Vagina (tissue), 2 donors: ENCODE measurements around the gene BLM. TPM values are rescaled to one million over a fixed set of nuclear protein-coding genes. Genes with fewer than 3 reads are reported as not detected.

ENCODE experiments used
- DNase-seq, 2 donors: peaks; one replicate each; pipeline ENCODE4 v3.0.0-alpha.2; 2017; ENCODE audit errors: extremely low spot score in 2 of 2
- H3K27ac ChIP-seq: fragments of 200-600 bp; sonication (generic); one replicate; pipeline ENCODE4 v1.5.1; 2019
- H3K27me3 ChIP-seq: fragments of 200-600 bp; sonication (generic); one replicate; pipeline ENCODE4 v1.5.1; 2019
- H3K36me3 ChIP-seq, 2 donors: fragments of 200-600 bp; sonication (generic); one replicate each; pipeline ENCODE4 v1.5.1; 2017 to 2019
- H3K4me1 ChIP-seq: fragments of 200-600 bp; sonication (generic); one replicate; pipeline ENCODE4 v1.5.1; 2019
- H3K4me3 ChIP-seq, 2 donors: fragments of 200-600 bp; sonication (generic); 1 replicate in 1 of 2; 2 replicates in 1 of 2; pipeline ENCODE4 v1.5.1; 2016 to 2019
- H3K9me3 ChIP-seq: fragments of 200-600 bp; sonication (generic); one replicate; pipeline ENCODE4 v1.5.1; 2019
- POLR2A ChIP-seq, 2 donors: fragments of 450-650 bp; IDR thresholded peaks; one replicate each; pipeline ENCODE4 v1.6.1; 2017; ENCODE audit warnings: antibody characterized with exemption in 2 of 2, mild to moderate bottlenecking in 2 of 2, moderate library complexity in 2 of 2
- POLR2AphosphoS5 ChIP-seq, 2 donors: sonication (generic); formaldehyde crosslinking; IDR thresholded peaks; one replicate each; pipeline ENCODE4 v1.9.0; 2017; ENCODE audit warnings: antibody characterized with exemption in 2 of 2, mild to moderate bottlenecking in 2 of 2, low read depth in 1 of 2; ENCODE audit not compliant: insufficient read depth in 1 of 2
- intact Hi-C: fragments of 100-400 bp; cut with DNase I; formaldehyde crosslinking; loops from one replicate; pipeline ENCODE4 v1.15.1; 2023
- total RNA-seq: library from RNA; depleted of rRNA; stranded (reverse); fragments of >200 nt; gene quantifications from one replicate; pipeline ENCODE4 v1.2.3, GENCODE V29; 2016
- TF ChIP-seq, protein P1 (sequence below), 3 experiments: fragments of 450-650 bp in 2 of 3; fragments of 200-600 bp in 1 of 3; sonication (generic) in 1 of 3; IDR thresholded peaks; one replicate each; pipeline ENCODE4 v1.5.1; 2017 to 2019; ENCODE audit warnings: antibody characterized with exemption in 3 of 3, mild to moderate bottlenecking in 2 of 3, moderate library complexity in 2 of 3

Gene BLM
- total RNA-seq, 1 donor from 2014 or later, result 1.7 TPM

DNA sequence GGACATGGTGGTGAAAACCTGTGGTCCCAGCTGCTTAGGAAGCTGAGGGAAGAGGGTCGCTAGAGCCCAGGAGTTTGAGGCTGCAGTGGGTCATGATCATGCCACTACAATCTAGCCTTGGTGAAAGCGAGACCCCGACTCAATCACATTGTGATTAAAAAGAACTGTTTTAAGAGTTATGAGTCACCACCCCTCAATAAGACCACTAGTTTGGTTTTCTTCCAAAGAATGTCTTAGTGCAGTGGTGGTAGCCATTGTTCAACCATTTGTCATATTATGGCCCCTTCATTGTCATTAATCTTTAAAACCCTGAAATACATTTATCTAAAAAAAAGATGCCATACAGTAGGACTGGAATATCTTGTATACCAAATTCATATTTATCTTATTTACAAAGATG lies 48.8 kb downstream of the BLM start:
- Histone ChIP-seq H3K36me3 (no peaks in the 10 kb centered on the region), H3K27ac (no peak overlapping the region), H3K27me3 (no peaks in the 10 kb centered on the region), H3K4me3 (no peak overlapping the region), H3K4me1 (peaks cover 5% of the 10 kb centered on the region), H3K9me3 (no peaks in the 10 kb centered on the region)
- TF ChIP-seq POLR2A (IDR thresholded peaks at IDR 0.05), result no peak
- TF ChIP-seq POLR2AphosphoS5 (IDR thresholded peaks at IDR 0.05; ENCODE audit: insufficient read depth in 1 of 2, low read depth in 1 of 2), result no peak
- TF ChIP-seq, protein P1, sequence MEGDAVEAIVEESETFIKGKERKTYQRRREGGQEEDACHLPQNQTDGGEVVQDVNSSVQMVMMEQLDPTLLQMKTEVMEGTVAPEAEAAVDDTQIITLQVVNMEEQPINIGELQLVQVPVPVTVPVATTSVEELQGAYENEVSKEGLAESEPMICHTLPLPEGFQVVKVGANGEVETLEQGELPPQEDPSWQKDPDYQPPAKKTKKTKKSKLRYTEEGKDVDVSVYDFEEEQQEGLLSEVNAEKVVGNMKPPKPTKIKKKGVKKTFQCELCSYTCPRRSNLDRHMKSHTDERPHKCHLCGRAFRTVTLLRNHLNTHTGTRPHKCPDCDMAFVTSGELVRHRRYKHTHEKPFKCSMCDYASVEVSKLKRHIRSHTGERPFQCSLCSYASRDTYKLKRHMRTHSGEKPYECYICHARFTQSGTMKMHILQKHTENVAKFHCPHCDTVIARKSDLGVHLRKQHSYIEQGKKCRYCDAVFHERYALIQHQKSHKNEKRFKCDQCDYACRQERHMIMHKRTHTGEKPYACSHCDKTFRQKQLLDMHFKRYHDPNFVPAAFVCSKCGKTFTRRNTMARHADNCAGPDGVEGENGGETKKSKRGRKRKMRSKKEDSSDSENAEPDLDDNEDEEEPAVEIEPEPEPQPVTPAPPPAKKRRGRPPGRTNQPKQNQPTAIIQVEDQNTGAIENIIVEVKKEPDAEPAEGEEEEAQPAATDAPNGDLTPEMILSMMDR (IDR thresholded peaks at IDR 0.05), result no peak
- DNase-seq, result no peak
- intact Hi-C loops, result no loop called here

DNA sequence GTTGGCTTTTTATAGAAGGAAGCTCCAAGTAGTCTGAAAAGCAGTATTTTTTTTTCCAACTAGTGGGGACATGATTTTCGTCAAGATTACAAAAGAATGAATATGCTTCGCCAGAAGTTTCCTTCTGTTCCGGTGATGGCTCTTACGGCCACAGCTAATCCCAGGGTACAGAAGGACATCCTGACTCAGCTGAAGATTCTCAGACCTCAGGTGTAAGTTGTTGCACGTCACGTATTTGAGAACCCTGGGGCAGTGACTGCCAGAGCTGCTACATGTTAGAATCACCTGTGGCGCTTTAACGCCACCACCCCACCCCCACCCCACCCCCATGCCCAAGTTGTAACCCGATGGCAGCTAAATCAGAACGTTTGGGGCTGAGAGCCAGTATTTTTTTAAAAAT lies 52.2 kb downstream of the BLM start:
- no peak overlapping the region for H3K4me3 ChIP-seq
- no peaks in the 10 kb centered on the region for H3K27me3 ChIP-seq
- no peak for DNase-seq

DNA sequence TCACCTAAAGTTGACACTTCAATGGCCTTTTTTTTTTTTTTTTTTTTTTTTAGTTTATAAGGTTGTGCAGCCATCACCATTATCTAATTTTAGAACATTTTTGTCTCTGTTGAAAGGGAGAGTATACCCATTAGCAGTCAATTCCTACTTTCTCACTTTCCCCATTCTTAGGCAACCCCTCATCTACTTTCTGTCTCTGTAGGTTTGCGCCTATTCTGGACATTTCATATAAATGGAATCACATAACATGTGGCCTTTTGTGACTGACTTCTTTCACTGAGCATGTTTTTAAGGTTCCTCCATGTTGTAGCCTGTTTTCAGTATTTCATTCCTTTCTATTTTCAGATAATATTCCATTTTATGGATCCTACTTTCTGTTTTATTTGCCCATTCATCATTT lies 56.3 kb downstream of the BLM start:
- intact Hi-C loops, result no loop called here
- no peak overlapping the region for H3K27ac ChIP-seq
- no peaks in the 10 kb centered on the region for H3K27me3 ChIP-seq
- no peak overlapping the region for H3K4me3 ChIP-seq
- TF ChIP-seq, protein P1 (IDR thresholded peaks at IDR 0.05), result no peak
- TF ChIP-seq POLR2AphosphoS5 (IDR thresholded peaks at IDR 0.05; ENCODE audit: insufficient read depth in 1 of 2, low read depth in 1 of 2) (no peak), POLR2A (IDR thresholded peaks at IDR 0.05) (no peak)
- H3K9me3 ChIP-seq, result no peaks in the 10 kb centered on the region
- H3K4me1 ChIP-seq, result no peaks in the 10 kb centered on the region
- H3K36me3 ChIP-seq, result no peaks in the 10 kb centered on the region
- no peak for DNase-seq

More for the DNA sequence above, 52.2 kb downstream of the BLM start:
- TF ChIP-seq POLR2AphosphoS5 (IDR thresholded peaks at IDR 0.05; ENCODE audit: insufficient read depth in 1 of 2, low read depth in 1 of 2) (no peak), POLR2A (IDR thresholded peaks at IDR 0.05) (no peak)
- TF ChIP-seq, protein P1 (IDR thresholded peaks at IDR 0.05), result no peak
- intact Hi-C loops, result no loop called here
- no peaks in the 10 kb centered on the region for H3K9me3 ChIP-seq
- H3K36me3 ChIP-seq, result no peaks in the 10 kb centered on the region
- H3K4me1 ChIP-seq, result no peaks in the 10 kb centered on the region
- H3K27ac ChIP-seq, result no peak overlapping the region

DNA sequence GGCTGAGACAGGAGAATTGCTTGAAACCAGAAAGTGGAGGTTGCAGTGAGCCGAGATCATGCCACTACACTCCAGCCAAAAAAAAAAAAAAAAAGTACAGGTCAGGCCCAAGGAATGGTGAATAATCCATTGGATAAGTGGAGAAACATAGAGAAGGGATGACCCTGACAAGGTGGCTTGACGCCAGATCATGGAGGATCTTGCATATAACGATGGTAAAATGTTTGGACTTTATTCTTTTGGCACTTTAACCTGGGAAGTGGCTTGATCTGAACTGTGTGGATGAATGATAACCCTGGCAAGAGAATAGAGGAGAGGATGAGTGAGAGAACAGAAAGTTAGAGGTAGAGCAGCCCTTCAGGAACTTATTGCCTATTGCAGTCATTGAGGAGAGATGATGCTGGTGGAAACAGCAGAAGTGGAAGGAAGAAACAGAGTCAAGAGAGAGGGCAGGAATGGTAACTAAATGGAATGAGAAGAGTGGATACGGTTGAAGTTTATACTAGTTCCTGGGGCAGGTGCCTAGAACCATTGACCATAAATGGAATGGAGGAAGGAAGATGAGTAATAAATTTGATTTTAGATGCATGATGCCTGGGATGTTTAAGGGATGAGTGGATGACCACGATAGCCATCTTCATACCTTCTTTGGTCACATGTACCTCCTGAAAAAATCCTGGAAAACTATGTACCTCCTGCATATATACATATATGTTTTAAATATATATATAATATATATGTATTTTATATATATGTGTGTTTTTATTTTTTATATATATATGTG lies 57.8 kb downstream of the BLM start:
- intact Hi-C loops, result no loop called here
- Histone ChIP-seq H3K4me3 (no peak overlapping the region), H3K4me1 (no peaks in the 10 kb centered on the region), H3K9me3 (no peaks in the 10 kb centered on the region), H3K27ac (no peak overlapping the region), H3K36me3 (no peaks in the 10 kb centered on the region), H3K27me3 (no peaks in the 10 kb centered on the region)
- TF ChIP-seq, protein P1 (IDR thresholded peaks at IDR 0.05), result no peak
- no peak for TF ChIP-seq POLR2A (IDR thresholded peaks at IDR 0.05)
- TF ChIP-seq POLR2AphosphoS5 (IDR thresholded peaks at IDR 0.05; ENCODE audit: insufficient read depth in 1 of 2, low read depth in 1 of 2), result no peak
- DNase-seq, result no peak

DNA sequence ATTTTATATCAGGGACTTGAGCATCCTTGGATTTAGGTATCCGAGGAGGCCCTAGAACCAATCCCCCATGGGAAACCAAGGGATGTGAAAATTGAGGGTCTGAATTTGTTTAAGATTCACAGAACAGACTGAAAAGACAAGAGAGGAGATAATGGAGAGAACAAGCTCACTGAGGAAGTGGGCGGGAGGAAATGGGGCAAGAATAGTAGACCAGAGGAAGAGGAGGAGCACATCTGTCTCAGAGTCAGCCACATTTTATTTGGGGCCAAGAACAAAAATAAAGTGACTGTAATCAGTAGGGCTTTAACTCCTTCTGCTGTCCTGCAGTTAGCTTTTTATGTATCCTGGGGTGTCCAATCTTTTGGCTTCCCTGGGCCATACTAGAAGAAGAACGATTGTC lies 63.8 kb downstream of the BLM start:
- Histone ChIP-seq H3K27me3 (no peaks in the 10 kb centered on the region), H3K4me1 (no peaks in the 10 kb centered on the region), H3K4me3 (no peak overlapping the region), H3K36me3 (no peaks in the 10 kb centered on the region), H3K27ac (no peak overlapping the region), H3K9me3 (no peaks in the 10 kb centered on the region)
- no peak for DNase-seq
- intact Hi-C loops, result no loop called here
- TF ChIP-seq, protein P1 (IDR thresholded peaks at IDR 0.05), result no peak
- TF ChIP-seq POLR2A (IDR thresholded peaks at IDR 0.05), result no peak
